NCI-H226 (cell line): Measurements from ENCODE around the gene SLC6A19.

Source experiments
- DNase-seq: peaks from one replicate; pipeline ENCODE4 v3.0.0-alpha.2; 2015

Gene SLC6A19

DNA sequence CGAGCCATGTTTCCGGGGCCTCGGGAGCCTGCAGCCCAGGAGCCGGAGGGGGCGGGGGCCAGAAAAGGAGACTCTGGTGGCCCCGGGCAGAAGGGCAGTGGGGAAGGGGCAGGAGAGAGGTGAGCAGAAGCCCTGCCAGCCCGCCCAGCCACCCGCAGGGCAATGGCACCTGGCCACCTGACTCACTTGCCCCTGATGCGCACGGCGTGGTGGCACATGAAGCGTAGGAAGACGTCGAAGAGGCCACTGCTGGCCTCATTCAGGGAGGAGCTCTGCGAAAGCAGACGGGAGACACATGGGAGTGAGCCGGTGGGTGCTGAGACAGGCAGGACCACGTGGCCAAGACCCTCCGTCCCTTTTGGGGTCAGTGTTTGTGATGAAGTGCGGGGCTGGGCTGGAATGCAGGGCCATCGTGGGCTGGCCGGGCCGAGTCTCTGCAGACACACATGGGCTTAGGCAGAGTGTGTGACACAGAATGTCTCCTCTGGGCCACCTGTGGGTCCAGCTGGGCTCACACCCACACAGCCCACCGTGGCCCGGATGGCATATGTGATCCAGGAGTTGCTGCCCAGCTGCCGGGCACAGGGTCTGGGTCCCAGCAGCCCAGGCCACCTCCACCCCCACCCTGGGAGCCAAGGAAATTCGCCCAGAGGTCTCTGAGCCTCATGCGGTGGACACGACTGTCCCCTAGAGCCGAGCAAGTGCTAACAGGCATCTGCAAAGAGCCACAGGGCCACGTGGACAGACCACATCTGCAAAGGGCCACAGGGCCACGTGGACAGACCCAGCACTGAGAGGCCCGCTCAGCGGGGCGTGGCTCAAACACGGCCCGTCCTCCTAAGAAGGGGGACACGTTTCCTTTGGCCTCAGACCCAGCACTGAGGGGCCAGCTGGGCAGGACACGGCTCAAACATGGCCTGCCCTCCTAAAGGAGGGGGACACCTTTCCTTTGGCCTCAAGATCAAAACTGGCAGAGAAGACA, 69.8 kb downstream of the SLC6A19 start:
- no peak for DNase-seq

DNA sequence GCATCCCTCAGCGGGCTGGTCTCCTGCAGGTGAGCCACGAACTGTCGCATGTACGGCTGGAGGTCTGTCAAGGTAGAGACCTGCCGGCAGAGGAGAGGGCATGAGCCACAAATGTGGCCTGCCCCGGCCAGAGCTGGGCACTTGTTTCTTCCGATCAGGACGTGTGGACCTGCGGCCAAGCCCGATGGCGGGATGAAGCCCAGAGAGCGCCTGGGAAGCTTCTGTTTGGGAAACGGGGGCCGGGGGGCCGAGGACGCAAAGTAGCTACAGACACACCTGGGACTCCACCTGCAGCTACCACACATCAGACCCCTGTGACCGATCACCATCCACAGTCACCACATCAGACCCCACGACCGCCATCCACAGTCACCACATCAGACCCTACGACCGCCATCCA, 70.8 kb downstream of the SLC6A19 start:
- no peak for DNase-seq

DNA sequence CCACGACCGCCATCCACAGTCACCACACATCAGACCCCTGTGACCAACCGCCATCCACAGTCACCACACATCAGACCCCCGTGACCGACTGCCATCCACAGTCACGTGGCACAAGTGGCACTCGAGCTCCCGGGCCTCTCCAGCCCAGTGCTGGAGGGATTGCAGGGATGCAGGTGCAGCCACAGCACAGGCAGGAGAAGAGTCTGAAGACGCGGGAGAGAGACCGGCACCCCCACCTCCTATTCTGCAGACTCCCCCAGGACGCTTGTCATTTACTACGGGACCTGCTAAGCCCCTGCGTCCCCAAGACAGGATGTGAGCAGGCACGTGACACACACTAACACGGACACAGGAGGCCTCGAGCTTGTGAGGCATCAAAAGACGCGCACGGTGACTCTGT, 72.3 kb downstream of the SLC6A19 start:
- DNase-seq, result no peak

DNA sequence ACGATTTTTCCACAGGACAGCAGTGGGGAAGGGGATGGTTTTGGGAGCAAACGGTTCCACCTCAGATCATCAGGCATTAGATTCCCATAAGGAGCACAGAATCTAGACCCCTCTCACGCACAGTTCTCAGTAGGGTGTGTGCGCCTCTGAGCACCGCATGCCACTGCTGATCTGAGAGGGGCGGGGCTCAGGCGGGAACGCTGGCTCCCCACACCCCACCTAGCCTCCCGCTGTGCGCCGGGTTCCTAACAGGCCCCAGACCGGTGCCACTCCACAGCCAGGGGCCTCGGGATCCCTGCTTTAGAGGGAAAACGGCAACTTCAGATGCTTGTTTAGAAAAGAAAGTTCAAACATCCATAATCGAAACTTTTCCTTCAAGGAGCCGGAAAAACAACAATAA, 73.1 kb downstream of the SLC6A19 start:
- DNase-seq, result no peak
